Measurements from ENCODE around the gene KDM5B.

KDM5B gene

DNA sequence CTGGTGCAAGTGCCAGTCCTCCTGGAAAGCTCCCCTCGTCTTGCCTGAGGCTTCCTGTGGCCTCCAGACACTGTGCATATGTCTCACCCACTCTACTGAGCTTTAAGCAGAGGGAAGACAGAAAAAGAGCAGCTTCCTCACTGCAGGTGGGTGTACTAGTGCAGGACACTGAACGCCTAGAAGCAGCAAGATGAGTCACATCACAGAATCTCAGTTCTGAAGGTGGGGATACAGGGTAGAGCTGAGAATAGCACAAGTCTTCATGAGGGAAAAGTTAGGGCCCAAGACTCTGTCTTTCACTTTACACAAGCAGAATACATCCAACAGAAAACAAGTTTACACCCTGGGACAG is 39.9 kb upstream of the KDM5B start:
- TF ChIP-seq, protein P1, sequence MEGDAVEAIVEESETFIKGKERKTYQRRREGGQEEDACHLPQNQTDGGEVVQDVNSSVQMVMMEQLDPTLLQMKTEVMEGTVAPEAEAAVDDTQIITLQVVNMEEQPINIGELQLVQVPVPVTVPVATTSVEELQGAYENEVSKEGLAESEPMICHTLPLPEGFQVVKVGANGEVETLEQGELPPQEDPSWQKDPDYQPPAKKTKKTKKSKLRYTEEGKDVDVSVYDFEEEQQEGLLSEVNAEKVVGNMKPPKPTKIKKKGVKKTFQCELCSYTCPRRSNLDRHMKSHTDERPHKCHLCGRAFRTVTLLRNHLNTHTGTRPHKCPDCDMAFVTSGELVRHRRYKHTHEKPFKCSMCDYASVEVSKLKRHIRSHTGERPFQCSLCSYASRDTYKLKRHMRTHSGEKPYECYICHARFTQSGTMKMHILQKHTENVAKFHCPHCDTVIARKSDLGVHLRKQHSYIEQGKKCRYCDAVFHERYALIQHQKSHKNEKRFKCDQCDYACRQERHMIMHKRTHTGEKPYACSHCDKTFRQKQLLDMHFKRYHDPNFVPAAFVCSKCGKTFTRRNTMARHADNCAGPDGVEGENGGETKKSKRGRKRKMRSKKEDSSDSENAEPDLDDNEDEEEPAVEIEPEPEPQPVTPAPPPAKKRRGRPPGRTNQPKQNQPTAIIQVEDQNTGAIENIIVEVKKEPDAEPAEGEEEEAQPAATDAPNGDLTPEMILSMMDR (conservative IDR thresholded peaks at IDR 0.05; ENCODE audit: low read length), result no peak
- no peak overlapping the region for H3K4me3 ChIP-seq (ENCODE audit: low read length)
- no peak for DNase-seq (ENCODE audit: low read depth)

- TF ChIP-seq, protein P1 (conservative IDR thresholded peaks at IDR 0.05; ENCODE audit: low read length), result no peak
- DNase-seq (ENCODE audit: low read depth), result no peak
- no peak overlapping the region for H3K4me3 ChIP-seq (ENCODE audit: low read length)
Measured at GRCh38 chr1:202844935-202845334, 36.7 kb upstream of the KDM5B start.

DNA sequence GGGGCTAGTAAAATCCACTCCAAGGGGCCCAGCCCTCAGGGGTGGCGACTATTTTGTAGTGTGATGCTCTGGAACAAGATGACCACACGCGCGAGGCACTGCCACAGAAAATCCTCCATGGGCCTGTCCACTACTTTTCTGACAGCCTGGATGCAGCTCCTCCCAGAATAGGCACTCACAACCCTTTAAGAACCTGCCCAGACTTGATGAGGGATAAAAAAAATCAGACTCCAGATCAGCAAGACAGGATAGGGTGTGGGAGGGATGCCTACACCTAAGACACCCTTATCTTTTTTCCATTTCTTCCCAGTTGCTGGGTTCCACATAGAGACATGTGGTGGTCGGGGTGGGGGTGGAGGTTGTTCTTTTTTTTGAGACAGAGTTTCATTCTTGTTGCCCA is 36.0 kb upstream of the KDM5B start:
- no peak overlapping the region for H3K4me3 ChIP-seq (ENCODE audit: low read length)
- no peak for DNase-seq (ENCODE audit: low read depth)
- TF ChIP-seq, protein P1 (conservative IDR thresholded peaks at IDR 0.05; ENCODE audit: low read length), result no peak

- no peak overlapping the region for H3K4me3 ChIP-seq (ENCODE audit: low read length)
- DNase-seq (ENCODE audit: low read depth), result no peak
- TF ChIP-seq, protein P1 (conservative IDR thresholded peaks at IDR 0.05; ENCODE audit: low read length), result no peak
Measured at GRCh38 chr1:202843081-202843480, 34.9 kb upstream of the KDM5B start.

DNA sequence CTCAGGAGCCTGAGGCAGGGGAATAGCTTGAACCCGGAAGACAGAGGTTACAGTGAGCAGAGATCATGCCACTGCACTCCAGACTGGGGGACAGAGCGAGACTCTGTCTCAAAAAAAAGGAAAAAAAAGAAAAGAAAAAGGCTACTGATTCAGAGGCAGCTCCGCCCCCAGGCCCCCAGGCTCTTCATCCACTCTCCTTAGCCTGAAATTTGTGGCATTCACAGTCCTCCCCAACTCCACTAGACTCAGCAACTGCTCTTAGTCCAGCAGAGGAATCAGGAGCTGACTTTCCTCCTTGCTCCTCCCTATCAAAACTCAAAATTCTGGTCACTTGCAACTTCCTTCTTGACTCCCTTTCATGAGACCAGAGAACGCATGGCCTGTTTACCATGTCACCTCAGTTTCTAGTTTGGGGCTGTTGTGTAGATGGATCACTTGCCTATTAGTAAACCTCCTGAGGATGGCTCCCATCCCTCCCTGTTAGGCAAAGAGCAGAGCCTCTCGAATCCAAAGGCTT is 29.6 kb upstream of the KDM5B start:
- TF ChIP-seq, protein P1 (conservative IDR thresholded peaks at IDR 0.05; ENCODE audit: low read length), result no peak
- no peak for DNase-seq (ENCODE audit: low read depth)
- no peak overlapping the region for H3K4me3 ChIP-seq (ENCODE audit: low read length)

DNA sequence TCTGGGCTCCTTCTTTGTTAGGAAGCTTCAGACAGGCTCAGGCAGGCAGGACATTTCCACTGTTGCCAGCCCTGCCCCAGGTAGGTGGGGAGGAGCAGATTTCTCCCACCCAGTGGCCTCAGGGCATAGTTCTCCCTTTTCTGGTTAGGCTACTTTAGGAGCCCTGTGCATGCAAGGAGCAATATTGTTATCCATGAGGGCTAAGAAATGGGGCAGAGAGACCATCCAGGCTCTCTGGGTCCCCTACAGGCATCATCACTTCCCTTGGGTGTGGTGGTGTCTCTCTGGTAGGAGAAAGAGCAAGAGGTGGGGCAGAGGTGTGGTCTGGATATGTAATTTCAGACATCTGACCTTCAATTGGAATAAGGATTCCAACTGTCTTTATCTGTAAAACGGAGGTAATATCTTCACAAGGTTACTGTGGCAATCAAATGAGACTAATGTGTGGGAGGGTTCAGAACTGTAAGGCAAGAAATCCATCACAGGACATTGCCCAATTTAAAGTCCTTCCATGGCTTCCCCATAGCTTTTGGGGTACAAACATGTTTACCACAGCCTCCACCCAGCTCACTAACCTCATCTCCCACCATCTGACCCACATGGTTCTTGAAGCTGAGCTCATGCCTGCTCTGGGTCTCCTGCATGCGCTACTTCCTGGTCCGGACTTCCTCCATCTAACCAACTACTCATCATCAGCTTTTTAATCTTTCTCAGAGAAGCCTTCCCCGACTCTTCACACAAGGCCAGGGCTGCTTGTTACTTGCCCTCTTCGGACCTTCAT is 28.6 kb upstream of the KDM5B start:
- no peak overlapping the region for H3K4me3 ChIP-seq (ENCODE audit: low read length)
- TF ChIP-seq, protein P1 (conservative IDR thresholded peaks at IDR 0.05; ENCODE audit: low read length), result no peak
- no peak for DNase-seq (ENCODE audit: low read depth)

GRCh38 chr1:202835548-202836072 is 27.4 kb upstream of the KDM5B start:
- TF ChIP-seq, protein P1 (conservative IDR thresholded peaks at IDR 0.05; ENCODE audit: low read length), result no peak
- DNase-seq (ENCODE audit: low read depth), result no peak
- H3K4me3 ChIP-seq (ENCODE audit: low read length), result no peak overlapping the region

Data from AG10803 (cell line).